HS-27A (cell line): Measurements from ENCODE around the gene SEPTIN2.
A peak's percentile ranks its signal among the peaks of the same experiment; 100 is the strongest.
"Not testable (repeated sequence)": the region's sequence is repeated elsewhere in the genome, so short reads cannot be mapped to it uniquely, and the experiment has no call there.

Source experiments
- DNase-seq: peaks from one replicate; pipeline ENCODE4 v3.0.0-alpha.2; 2012; ENCODE audit warnings: low read depth, missing footprints

SEPTIN2 gene

GRCh38 chr2:241351640-241352031 lies 35.9 kb downstream of the SEPTIN2 start:
- no peak for DNase-seq

DNA sequence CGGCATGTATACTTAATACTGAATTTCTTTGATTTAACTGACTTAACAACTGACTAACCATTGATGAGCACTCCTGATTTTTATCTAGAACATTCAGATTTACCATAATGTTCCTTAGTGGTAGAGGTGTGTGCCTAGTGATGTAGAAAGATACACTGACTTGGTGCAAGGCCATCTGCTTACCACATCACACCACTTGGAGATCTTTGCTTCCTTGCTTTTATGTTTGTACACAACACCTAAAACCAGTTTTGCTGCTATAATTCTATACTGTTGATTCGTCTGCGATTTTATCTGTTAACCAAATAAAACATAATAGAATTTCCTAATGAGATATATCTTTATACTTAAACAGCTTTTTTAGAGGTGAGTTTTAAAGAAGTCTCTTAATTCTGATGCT lies 36.5 kb downstream of the SEPTIN2 start:
- DNase-seq: no peak

DNA sequence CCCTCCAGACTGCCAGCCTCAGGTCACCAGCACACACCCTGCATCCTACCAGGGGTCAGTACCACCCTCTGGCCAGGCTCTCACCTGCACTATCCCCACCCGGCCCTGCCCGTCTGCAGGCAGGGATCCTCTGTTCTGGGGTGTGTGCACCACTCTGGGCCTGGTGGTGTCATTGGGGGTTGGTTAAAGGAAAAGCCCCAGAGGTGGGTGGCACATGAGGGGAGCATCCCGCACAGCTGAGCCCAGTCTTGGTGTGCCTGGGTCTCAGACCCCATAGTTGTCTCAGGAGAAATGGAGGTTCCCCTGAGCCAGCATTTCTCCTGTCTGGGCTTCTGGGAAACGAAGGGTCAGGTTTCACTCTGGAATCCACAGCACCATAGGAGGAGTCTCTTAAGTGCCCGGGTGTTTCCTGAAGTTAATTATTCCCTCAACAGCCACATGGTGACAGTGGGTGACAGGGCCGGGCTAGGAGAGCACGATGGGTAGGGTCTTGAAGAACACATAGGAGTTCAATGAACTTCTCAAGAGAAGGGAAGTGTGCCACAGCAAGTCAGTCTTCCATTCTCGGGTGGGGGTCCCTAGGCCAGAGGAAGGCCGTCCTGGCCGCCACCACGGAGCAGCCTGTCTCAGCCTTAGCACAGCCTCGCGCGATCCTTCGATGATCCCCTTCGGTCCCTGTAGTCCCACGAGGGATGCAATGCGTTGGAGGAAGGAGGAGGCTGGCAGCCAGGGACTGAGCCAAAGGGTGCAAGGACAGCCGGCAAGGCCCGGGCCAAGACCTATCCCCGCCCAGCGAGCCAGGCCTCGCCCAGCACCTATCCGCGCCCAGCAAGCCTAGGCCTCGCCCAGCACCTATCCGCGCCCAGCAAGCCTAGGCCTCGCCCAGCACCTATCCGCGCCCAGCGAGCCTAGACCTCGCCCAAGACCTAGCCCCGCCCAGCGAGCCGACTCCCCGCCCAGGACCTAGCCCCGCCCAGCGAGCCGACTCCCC lies 39.2 kb downstream of the SEPTIN2 start:
- DNase-seq: no peak

DNA sequence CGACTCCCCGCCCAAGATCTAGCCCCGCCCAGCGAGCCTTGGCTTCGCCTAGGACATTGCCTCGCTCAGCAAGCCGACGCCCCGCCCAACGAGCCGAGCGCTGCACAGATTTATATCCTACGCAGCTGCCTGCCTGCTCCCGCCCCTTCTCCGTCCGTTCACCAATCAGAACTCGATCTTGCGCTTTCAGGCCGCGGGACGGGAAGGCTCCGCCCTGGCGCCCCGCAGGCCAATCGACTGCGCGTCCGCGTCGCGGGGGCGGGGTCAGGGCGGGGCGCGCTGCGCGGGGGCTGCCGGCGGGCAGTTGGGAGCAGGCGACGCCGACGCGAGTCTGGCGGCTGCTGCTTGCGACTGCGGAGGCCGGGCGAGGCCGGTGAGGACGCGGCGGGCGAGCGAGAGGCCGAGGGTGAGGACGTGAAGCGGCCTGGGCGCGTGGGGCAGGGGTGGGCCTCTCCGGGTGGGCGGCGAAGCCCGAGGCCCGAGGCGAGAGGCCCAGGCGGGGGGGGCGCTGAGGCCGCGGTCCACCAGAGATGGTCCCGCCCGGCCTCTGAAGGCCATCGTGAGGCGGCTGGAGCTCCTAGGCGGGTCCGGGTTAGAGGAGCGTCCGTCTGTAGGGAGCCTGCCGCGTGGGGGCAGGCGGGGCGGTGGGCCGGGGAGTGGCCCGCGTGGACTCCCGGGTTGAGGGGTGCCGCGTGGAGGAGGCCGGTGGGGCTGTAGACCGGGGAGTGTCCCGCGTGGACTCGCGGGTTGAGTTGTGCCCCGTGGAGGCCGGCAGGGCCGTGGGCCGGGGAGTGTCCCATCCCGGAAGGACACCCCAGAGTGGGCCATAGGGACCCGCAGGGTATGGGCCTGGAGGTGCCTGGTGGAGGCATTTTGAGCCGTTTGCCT lies 40.5 kb downstream of the SEPTIN2 start, which contains the start of gene FARP2:
Gene FARP2 (plus strand): TSS at position 303 of the 888 bp plus-strand sequence. CDS start 16,823 bp downstream, outside the sequence.
- DNase-seq: peak; percentile 50

- DNase-seq: no peak
These were observed 41.1 kb downstream of the SEPTIN2 start for GRCh38 chr2:241356871-241357260.

DNA sequence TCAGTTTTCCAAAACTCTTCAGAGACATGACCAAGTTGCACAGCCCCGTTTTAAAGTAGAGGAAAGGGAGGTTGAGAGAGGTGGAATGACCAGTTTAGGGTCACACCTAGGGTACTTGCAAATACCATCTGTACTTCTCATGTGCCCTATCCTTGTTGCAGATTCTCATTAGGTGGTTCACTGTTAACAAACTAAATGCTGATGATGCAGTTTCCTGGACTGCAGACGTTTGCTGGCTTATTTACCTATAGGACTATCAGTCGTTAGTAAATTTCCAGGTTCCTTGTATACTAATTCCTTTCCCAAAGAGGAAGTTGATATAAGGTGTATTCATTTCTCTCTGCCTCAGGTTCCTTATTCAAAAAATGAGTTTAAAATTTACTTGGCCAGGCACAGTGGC lies 41.8 kb downstream of the SEPTIN2 start:
- DNase-seq: no peak

- DNase-seq: no peak
These were observed 42.7 kb downstream of the SEPTIN2 start for GRCh38 chr2:241358470-241358869.

DNA sequence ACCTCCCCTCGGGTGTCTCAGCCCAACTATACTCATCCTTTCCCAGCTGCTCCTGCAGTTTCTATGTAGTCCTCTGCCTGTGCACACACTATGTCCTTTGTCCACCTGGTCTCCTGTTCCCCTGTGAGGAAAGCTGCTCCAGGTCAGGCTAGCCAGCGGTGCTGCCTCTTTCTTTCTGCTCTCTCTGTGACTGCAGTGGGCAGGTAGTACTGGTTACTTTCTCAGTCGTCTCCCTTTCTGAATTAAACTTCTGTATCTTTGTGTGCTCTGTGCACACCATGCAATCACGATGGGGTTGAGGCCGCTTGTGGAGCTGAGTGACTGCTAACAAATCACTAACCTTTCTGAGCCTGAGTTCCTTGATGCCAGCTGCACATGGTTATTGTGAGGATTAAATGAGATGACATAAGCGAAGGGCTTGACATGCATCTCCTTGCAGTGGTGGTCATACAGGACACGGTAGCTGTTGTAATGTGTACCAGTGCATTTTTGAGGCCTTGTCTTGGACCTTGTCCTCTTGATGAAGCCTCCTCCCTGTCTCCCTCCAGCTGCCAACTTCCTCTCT lies 43.8 kb downstream of the SEPTIN2 start:
- DNase-seq: no peak

GRCh38 chr2:241363426-241363825 lies 47.7 kb downstream of the SEPTIN2 start:
- DNase-seq: no peak

DNA sequence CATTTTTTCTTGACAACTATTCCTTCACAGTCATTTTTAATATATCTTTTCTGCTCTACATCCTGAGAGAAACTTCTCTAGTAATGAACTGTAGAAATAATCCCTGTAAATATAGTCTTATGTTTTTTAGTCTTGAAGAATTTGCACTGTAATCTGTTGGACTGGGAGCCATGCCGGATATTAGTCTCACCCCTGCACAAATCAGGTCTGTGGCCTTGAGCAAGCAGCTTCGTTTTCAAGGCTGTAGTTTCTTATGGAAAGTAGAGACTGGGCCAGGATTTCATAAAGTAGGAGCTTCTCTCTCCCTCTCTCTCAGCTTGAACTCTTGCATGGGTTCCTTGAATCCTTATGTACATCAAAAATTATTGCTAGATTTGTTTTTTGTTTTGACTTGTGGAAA lies 49.1 kb downstream of the SEPTIN2 start:
- DNase-seq: no peak

- no peak for DNase-seq
These were observed 51.0 kb downstream of the SEPTIN2 start for GRCh38 chr2:241366678-241367077.

GRCh38 chr2:241368643-241369042 lies 52.9 kb downstream of the SEPTIN2 start:
- no peak for DNase-seq

GRCh38 chr2:241372361-241372992 lies 56.8 kb downstream of the SEPTIN2 start:
- DNase-seq: no peak

- DNase-seq: no peak
These were observed 57.7 kb downstream of the SEPTIN2 start for GRCh38 chr2:241373446-241373845.

GRCh38 chr2:241373906-241374305 lies 58.2 kb downstream of the SEPTIN2 start:
- DNase-seq: not testable (repeated sequence)

GRCh38 chr2:241375300-241375699 lies 59.6 kb downstream of the SEPTIN2 start:
- no peak for DNase-seq

DNA sequence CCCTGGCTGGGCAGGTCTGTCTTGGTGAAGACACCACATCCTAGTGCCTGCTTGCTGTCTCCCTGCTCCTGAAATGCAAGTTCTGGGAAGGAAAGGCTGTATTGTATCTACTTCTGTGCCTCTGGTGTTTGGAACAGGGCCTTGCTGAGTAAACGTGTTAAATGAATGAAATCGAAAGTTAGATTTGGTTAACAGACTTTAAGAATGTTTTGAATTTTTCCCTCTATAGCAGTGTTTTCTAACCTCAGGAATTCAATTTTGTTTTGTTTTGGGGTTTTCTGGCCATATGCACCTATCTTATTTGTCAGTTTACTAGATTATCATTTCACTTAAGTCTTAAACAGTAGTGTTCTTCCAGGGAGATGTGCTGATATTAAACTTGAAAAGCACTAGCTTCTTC lies 61.1 kb downstream of the SEPTIN2 start:
- DNase-seq: no peak

DNA sequence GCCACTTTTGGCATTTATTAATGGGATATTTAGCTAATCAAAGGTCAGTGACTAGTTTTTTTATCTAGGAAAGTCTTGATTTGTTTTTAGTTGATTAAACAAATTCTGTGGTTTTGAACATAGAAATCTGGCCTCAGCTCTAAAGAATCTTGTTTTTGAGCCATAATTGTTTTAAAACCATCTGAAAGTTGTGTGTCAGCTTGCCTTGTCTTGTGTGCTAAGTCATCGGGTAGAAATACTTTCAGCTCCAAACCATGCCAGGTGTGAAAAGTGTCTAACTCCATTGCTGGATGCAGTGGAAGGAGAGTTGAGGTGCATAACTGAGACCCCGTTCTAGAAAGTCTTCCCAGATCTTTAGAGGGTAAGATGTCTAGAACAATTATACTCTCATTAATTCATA lies 63.1 kb downstream of the SEPTIN2 start:
- no peak for DNase-seq

DNA sequence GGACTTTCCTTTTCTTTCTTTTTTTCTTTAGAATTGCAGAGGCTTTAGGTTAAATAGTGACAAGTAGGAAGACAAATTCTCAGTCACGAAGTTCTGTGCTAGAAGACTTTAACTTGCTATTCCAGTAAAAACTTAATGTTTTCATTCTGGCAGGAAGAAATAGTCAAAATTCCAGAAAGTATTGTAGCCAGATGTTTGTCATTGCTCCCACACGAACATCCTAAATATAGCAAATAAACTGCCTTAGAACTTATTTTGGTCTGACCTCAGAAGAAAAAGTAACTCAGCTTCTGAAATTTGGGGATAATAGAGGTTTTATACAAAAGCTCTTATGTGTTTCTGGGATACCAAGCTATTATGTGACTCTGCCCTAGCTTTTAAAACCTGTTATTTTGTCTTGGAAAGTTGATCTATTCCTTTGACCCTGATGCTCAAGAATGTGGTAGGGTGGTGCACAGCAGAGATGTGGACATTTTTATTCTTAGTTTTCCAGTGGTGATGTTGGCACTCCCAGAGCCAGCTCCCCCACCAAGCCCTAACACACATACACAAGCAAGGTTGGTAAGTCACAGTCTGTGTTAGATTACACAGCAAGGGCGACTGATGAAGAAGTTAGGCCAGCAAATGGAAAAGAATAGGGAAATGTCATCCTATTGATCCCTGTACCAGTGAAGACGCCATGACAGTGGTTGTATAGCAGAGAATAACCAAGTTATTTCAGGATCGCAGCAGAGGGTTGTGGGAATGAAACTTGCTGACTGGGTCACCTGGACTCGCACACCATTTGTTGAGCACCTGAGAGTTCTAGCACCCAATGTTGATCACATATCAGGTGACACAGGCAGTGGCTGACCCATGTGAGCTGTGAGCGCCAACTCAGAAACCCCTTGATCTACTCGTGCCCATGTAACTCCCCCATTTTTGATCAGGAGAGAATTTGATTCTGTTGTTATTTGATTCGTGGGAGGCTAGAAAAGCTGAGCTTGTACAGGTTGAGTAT lies 64.1 kb downstream of the SEPTIN2 start:
- no peak for DNase-seq

- no peak for DNase-seq
These were observed 66.1 kb downstream of the SEPTIN2 start for GRCh38 chr2:241381872-241382271.

DNA sequence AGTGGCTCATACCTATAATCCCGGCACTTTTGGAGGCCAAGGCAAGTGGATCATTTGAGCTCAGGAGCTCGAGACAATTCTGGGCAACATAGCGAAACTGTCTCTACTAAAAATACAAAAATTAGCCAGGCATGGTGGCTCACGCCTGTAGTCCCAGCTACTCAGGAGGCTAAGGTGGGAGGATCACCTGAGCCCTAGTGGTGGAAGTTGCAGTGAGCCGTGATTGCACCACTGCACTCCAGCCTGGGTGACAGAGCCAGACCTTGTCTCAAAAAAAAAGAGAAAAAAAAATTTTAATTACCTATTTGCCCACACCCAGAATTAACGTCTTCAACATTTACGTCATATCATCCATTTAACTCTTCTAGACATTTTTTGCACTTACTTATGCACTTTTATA lies 69.7 kb downstream of the SEPTIN2 start:
- not testable (repeated sequence) for DNase-seq
